A549 (cell line): ENCODE data around the gene SLC10A7.

Experiments used
- BHLHE40 ChIP-seq: IDR thresholded peaks from 2 replicates; pipeline ENCODE4 v1.6.1; 2012; ENCODE audit warnings: low read depth, low read length, inconsistent platforms
- CEBPB ChIP-seq, 2 experiments: fragments of >200 bp in 1 of 2; sonication (Bioruptor Twin) in 1 of 2; formaldehyde crosslinking in 1 of 2; IDR thresholded peaks; 2 replicates each; pipeline ENCODE4 v1.6.1; 2012 to 2016
- CHD4 ChIP-seq: fragments of 200-600 bp; sonication (generic); IDR thresholded peaks from 2 replicates; pipeline ENCODE4 v1.6.1; 2016; ENCODE audit warnings: antibody characterized with exemption, mild to moderate bottlenecking, borderline replicate concordance
- EP300 ChIP-seq, 2 experiments: fragments of >200 bp; sonication (Bioruptor Twin); formaldehyde crosslinking; IDR thresholded peaks; 2 replicates in 1 of 2; 3 replicates in 1 of 2; pipeline ENCODE4 v1.6.1; 2016 to 2017
- JUN ChIP-seq, 2 experiments: fragments of >200 bp; sonication (Bioruptor Twin); formaldehyde crosslinking; IDR thresholded peaks; 2 replicates in 1 of 2; 3 replicates in 1 of 2; pipeline ENCODE4 v1.6.1; 2016 to 2017
- JUNB ChIP-seq: fragments of >200 bp; sonication (Bioruptor Twin); formaldehyde crosslinking; IDR thresholded peaks from 2 replicates; pipeline ENCODE4 v1.6.1; 2016
- MYC ChIP-seq: IDR thresholded peaks from 2 replicates; pipeline ENCODE4 v1.6.1; 2012; ENCODE audit warnings: mild to moderate bottlenecking, inconsistent platforms, low read length, improper control_type of control experiment, borderline replicate concordance
- NPAS2 ChIP-seq: fragments of 250-450 bp; sonication (Bioruptor Pico); IDR thresholded peaks from 2 replicates; pipeline ENCODE4 v1.8.0; 2022; ENCODE audit warnings: mild to moderate bottlenecking, moderate library complexity, borderline replicate concordance
- RCOR1 ChIP-seq: fragments of 150-350 bp; IDR thresholded peaks from 2 replicates; pipeline ENCODE4 v1.6.1; 2014; ENCODE audit warnings: antibody characterized with exemption, low read length, low read depth
- RFX5 ChIP-seq: fragments of 450-650 bp; IDR thresholded peaks from 2 replicates; pipeline ENCODE4 v1.7.1; 2014; ENCODE audit warnings: antibody characterized with exemption, mild to moderate bottlenecking, moderate library complexity
- RNF2 ChIP-seq: fragments of 200-600 bp; sonication (generic); IDR thresholded peaks from 2 replicates; pipeline ENCODE4 v1.6.1; 2016; ENCODE audit warnings: low read depth, mild to moderate bottlenecking, antibody characterized with exemption, moderate library complexity, borderline replicate concordance
- TF ChIP-seq, protein P1 (sequence below): fragments of >200 bp; sonication (Bioruptor Twin); formaldehyde crosslinking; IDR thresholded peaks from 3 replicates; pipeline ENCODE4 v1.5.1; 2016
- TF ChIP-seq, protein P2 (sequence below): IDR thresholded peaks from 2 replicates; pipeline ENCODE4 v1.6.1; 2012
- TF ChIP-seq, protein P3 (sequence below): fragments of 200-600 bp; sonication (generic); IDR thresholded peaks from 2 replicates; pipeline ENCODE4 v1.6.1; 2016; ENCODE audit warnings: antibody characterized with exemption, mild to moderate bottlenecking, moderate library complexity

DNA sequence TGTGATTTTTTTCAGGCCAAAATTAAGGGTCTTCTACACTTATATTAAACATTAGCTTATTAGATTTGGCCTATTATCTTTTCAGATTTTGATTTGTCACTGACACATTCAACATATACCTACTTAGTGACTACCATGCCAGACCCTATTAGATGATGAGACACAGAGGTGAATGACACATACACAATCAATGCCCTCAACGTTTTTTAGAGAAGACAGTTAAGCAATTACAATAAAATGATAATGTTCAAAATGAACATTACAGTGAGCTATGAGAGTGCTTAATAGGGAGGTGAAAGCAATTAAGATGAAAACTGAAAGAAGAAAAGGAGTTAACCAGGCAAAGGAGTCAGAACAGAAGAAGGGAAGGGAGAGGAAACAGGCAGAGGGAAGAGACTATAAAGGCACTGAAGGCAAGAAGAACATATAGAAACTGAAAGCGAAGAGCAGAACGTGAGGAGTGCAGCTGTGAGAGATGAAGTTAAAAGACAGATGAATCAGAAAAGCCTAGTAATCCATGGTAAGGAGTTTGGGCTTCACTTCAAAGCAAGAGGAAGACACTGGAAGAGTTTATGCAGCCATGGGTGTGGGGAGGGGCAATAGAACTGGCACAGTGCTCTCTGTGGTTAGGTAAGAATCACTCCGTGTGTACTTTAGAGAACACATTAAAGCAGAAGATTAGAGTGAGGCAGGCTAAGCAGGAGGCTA lies 188.4 kb downstream of the SLC10A7 start:
- TF ChIP-seq, protein P1, sequence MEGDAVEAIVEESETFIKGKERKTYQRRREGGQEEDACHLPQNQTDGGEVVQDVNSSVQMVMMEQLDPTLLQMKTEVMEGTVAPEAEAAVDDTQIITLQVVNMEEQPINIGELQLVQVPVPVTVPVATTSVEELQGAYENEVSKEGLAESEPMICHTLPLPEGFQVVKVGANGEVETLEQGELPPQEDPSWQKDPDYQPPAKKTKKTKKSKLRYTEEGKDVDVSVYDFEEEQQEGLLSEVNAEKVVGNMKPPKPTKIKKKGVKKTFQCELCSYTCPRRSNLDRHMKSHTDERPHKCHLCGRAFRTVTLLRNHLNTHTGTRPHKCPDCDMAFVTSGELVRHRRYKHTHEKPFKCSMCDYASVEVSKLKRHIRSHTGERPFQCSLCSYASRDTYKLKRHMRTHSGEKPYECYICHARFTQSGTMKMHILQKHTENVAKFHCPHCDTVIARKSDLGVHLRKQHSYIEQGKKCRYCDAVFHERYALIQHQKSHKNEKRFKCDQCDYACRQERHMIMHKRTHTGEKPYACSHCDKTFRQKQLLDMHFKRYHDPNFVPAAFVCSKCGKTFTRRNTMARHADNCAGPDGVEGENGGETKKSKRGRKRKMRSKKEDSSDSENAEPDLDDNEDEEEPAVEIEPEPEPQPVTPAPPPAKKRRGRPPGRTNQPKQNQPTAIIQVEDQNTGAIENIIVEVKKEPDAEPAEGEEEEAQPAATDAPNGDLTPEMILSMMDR: no peak
- TF ChIP-seq JUN (IDR thresholded peaks at IDR 0.05) (no peak), JUNB (no peak), RCOR1 (no peak), RNF2 (no peak), CHD4 (no peak), NPAS2 (no peak), MYC (no peak), RFX5 (no peak), EP300 (IDR thresholded peaks at IDR 0.05) (no peak), CEBPB (IDR thresholded peaks at IDR 0.05) (no peak), BHLHE40 (no peak)
- TF ChIP-seq, protein P2, sequence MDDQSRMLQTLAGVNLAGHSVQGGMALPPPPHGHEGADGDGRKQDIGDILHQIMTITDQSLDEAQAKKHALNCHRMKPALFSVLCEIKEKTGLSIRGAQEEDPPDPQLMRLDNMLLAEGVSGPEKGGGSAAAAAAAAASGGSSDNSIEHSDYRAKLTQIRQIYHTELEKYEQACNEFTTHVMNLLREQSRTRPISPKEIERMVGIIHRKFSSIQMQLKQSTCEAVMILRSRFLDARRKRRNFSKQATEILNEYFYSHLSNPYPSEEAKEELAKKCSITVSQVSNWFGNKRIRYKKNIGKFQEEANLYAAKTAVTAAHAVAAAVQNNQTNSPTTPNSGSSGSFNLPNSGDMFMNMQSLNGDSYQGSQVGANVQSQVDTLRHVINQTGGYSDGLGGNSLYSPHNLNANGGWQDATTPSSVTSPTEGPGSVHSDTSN: no peak
- TF ChIP-seq, protein P3, sequence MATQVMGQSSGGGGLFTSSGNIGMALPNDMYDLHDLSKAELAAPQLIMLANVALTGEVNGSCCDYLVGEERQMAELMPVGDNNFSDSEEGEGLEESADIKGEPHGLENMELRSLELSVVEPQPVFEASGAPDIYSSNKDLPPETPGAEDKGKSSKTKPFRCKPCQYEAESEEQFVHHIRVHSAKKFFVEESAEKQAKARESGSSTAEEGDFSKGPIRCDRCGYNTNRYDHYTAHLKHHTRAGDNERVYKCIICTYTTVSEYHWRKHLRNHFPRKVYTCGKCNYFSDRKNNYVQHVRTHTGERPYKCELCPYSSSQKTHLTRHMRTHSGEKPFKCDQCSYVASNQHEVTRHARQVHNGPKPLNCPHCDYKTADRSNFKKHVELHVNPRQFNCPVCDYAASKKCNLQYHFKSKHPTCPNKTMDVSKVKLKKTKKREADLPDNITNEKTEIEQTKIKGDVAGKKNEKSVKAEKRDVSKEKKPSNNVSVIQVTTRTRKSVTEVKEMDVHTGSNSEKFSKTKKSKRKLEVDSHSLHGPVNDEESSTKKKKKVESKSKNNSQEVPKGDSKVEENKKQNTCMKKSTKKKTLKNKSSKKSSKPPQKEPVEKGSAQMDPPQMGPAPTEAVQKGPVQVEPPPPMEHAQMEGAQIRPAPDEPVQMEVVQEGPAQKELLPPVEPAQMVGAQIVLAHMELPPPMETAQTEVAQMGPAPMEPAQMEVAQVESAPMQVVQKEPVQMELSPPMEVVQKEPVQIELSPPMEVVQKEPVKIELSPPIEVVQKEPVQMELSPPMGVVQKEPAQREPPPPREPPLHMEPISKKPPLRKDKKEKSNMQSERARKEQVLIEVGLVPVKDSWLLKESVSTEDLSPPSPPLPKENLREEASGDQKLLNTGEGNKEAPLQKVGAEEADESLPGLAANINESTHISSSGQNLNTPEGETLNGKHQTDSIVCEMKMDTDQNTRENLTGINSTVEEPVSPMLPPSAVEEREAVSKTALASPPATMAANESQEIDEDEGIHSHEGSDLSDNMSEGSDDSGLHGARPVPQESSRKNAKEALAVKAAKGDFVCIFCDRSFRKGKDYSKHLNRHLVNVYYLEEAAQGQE: no peak
